ENCODE measurements around the gene OGFOD1.

OGFOD1 gene

GRCh38 chr16:56450986-56451752, at the start of gene OGFOD1, which contains the start of gene NUDT21:
TSS of gene OGFOD1 (plus strand) at chr16:56451554. CDS start at chr16:56451613, 59 bp downstream.
TSS of gene NUDT21 (minus strand) at chr16:56451332. CDS start at chr16:56451202, 130 bp downstream.
- DNase-seq (ENCODE audit: low spot score) = peak; percentile 99

DNA sequence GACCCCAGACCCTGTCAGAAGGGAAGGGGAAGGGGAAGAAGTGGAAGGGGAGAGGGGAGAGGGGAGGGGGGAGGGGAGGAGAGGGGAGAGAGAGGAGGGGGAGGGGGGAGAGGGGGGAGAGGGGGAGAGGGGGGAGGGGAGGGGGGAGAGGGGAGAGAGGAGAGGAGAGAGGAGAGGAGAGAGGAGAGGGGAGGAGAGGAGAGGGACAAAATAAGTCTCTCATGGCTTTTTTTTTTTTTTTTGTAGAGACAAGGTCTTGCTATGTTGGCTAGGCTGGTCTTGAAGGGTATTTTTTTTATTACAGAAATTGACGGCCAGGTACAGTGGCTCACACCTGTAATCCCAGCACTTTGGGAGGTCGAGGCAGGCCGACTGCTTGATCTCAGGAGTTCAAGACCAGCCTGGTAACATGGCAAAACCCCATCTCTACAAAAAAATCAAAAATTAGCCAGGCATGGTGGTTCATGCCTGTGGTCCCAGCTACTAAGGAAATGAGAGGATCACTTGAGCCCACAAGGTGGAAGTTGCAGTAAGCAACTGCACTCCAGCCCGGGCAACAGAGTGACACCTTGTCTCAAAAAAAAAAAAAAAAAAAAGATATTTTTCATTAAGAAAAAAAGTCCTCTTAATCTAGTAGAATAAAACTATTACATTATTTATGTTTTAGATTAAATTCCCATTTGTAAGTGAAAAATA, 45.2 kb upstream of the OGFOD1 start:
- DNase-seq (ENCODE audit: low spot score) = no peak

- no peak for DNase-seq (ENCODE audit: low spot score)
These were observed 42.8 kb upstream of the OGFOD1 start for GRCh38 chr16:56408379-56409098.

GRCh38 chr16:56409195-56409594, 42.2 kb upstream of the OGFOD1 start:
- no peak for DNase-seq (ENCODE audit: low spot score)

GRCh38 chr16:56411123-56411522, 40.2 kb upstream of the OGFOD1 start:
- no peak for DNase-seq (ENCODE audit: low spot score)

DNA sequence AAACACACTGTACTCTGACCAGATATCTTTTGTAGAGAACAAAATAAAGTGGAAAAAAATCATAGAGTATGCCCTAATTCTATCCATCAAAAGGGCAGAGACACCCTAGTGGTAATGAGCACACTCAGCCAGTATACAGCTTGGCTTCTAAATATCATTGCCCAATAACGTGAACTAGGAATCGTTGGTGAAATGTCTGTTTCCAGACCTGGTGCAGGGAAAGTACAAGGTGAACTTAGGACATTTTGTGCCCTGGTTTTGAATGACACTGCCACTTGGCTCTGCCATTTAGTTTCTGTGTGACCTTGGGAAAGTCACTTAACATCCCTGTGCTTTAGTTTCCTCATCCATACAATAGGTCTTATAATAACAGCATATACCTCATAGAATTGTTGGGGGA, 39.7 kb upstream of the OGFOD1 start:
- no peak for DNase-seq (ENCODE audit: low spot score)

DNA sequence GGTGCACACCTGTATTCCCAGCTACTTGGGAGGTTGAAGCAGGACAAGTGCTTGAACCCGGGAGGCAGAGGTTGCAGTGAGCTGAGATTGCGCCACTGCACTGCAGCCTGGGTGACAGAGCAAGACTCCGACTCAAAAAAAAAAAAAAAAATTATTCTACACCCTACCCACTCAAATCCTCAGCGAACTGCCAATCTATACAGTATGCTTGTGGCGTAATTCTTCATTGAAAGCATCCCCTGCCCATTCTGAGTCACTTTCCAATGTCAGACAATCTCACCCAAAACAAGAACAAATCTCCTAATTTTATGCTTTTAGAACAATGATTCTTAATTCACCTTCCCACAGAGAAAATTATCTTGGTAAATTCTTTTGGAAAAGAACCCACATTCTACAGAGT, 38.0 kb upstream of the OGFOD1 start:
- no peak for DNase-seq (ENCODE audit: low spot score)

DNA sequence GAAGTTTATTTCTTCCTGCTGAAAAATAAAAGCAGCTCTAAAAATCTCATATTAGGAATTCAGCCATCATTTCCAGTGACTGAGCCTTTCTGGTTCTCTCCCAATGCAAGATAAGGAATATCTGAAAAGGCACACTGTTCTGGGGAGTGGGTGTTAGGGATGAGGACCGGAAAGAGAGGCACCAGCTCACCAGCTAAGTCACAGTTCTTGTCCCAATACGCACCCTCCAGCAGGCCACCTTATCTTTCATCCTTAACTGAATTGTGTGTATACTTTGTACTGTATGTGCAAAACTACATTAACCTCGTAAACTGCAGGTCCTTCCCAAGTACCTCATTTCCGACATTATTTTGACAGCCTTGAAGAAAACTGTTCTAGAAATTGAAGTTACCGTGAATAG, 37.0 kb upstream of the OGFOD1 start:
- no peak for DNase-seq (ENCODE audit: low spot score)

DNA sequence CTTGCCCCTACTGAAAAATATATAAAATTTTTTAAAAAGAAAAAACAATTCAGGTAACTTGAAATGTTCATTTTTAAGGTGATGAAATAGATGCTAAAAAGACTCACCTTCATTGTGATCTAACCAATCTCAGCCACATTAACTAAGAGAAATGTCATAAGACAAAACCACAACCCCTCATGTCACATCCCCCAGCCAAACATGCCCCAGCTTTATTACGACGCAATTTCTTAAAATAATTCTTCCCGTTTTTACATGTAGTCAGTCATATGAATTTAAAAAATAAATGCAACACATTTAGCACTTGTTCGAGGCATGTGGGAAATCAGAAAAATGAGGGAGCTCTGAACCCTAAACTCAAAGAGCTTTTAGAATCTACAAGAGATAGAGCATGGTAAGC, 35.5 kb upstream of the OGFOD1 start:
- no peak for DNase-seq (ENCODE audit: low spot score)

GRCh38 chr16:56417138-56417537, 34.2 kb upstream of the OGFOD1 start:
- no peak for DNase-seq (ENCODE audit: low spot score)

DNA sequence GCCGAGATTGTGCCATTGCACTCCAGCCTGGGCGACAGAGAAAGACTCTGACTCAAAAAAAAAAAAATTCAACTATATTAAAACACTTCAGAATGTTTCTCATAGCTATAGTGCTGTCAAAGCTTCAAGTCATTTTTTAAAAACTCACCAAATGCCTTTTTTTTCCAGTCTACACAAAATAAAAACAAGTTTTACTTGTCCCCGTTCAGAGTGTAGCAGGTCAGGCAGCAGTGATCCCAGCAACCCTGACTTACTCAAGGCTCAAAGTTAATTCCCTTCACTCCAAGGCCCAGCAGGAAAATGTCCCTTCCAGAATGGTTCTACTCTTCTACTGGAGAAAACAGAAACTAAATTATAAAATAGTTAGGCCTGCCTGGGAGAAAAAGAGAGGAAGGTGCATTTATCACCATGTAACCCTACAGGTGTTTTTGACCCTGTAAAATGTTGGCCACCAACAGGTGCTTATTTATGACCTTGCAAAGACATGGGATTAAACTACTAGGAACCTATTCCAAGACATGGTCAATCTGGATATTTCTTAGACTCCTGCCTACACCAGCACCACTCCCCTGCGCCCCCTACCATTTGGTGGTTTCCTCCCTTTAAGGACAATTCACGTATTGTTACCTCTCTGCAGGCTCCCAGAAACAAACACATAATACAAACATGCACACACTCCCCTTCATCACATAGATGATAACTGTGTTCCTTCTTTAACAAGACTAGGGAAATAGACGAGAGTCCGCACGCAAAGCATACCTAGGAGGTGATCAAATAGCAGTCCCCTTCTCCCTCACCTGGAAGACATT, 31.4 kb upstream of the OGFOD1 start:
- no peak for DNase-seq (ENCODE audit: low spot score)

DNA sequence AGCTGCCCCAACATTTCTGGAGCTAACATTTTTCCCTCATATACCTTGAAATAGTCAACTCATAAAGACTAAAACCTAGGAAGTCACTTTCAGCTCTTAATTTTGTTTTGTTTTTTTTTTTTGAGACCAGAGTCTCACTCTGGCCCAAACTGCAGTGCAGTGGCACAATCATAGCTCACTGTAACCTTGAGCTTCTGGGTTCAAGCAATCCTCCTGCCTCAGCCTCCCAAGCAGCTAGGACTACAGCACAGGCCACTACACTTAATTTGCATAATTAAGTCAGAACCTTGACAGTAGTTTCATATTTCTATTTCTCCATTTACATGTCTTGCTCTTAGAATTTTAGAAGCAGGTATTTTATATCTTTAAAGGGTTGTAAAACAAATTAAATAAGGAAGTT, 30.7 kb upstream of the OGFOD1 start:
- DNase-seq (ENCODE audit: low spot score) = no peak

DNA sequence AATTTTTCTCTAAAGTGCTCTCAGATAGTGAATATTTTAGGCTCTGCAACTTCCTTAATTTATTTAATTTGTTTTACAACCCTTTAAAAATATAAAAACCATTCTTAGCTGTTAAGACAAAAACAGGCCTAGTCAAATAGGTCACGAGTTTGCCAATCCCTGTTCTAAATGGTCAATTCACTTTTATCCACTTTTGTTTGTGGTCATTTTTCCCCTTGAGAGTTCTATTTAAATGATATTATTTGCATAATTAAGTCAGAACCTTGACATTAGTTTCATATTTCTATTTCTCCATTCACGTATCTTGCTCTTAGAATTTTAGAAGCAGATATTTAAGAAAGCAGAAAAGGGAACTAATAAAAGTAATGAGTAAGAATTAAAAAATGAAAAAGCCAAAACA, 30.0 kb upstream of the OGFOD1 start:
- DNase-seq (ENCODE audit: low spot score) = no peak

- DNase-seq (ENCODE audit: low spot score) = no peak
These were observed 29.2 kb upstream of the OGFOD1 start for GRCh38 chr16:56421976-56422669.

DNA sequence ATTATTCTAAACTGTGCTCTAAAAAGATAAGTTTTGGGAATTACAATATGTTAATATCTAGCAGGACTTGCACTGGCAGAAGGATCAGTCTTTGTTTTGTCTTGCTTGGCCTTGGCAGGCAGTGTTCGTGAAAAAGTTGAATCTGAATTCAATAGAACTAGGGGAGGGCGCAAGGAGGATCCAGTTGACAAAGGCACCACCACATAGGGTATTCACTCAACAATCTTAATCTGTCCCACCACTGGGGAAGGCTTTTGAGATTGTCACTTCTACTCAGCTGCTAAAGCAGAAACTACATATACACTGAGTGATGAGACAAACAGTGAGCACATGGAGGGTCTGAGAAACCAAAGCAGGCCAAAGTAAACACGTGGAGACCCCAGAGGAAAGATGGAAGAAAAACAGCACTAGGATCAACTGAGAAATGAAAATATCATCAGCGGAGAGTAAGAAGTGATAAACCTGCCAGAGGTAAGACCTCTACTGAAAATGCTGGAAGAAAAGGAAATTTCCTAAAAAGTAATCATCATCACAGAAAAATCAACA, 28.4 kb upstream of the OGFOD1 start:
- no peak for DNase-seq (ENCODE audit: low spot score)

- DNase-seq (ENCODE audit: low spot score) = no peak
These were observed 27.6 kb upstream of the OGFOD1 start for GRCh38 chr16:56423584-56424403.

DNA sequence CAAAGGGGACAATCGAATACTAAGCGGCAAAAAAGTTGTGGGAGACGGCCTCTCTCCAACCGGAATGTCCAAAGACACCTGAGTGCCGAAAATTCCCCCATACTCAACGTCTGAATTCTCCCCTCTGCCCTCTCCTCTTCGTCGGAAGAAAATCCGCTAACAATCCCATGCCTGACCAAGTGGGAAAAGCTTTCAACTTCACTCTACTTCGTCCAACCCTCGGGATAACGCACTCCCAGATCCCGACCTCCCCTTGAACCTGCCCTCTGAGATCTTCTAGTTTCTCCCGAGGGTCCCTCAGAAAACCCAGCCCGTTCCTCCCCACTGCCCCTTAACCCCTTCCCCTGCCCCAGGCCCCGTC, 27.0 kb upstream of the OGFOD1 start:
- DNase-seq (ENCODE audit: low spot score) = no peak

DNA sequence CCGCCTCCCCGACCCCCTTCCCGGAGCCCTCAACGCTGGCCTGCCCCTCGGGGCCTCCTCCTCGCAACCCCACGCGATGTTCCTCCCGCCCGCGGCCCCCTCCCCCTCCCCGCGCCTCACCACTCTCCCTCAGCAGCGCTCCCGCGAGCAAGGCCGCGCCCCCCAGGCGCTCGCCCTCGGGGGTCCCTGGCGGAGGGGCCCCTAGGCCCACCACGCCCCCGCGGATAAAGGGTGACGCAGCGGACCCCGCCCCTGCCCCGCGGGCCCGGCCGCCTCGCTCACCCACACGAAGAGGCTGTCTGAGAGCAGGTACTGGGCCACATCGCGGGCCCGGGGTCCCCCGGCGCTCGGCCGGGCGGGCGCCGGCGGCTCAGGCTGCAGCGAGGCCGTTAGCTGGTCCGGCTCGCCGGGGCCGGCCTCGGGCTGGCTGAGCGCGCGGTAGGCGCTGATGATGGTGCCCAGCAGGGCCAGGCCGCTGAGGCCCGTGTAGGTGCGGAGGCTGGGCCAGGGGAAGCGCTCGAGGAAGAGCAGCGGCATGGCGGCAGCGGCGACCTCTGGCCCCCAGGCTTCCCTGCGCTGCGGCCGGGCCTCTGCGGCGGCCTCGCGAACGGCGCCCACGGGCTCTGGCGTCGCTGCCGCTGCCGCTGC, 26.4 kb upstream of the OGFOD1 start:
- peak; percentile 19 for DNase-seq (ENCODE audit: low spot score)

DNA sequence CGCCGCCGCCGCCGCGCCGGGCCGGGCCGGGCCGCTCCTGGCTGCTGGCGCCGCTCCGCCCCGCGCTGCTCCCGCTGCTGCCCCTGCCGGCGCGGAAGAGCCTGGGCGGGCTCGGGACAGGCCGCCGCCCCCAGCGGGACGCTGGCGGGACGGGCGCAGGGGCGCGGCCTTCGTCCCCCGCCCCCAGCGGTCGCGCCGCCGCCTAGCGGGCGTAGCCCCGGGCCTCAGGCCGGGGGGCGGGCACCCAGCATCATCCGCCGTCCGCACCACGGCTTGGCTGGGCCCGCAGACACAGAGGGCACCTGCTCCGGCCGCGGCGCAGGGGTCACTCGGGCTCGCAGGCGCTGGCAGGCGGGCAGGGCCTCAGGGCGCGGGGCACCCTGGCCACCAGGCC, 25.9 kb upstream of the OGFOD1 start, which contains the start of gene AMFR:
AMFR (minus strand) TSS at position 107 of the 394 bp plus-strand sequence. CDS start 218 bp downstream, outside the sequence.
- peak; percentile 86 for DNase-seq (ENCODE audit: low spot score)

DNA sequence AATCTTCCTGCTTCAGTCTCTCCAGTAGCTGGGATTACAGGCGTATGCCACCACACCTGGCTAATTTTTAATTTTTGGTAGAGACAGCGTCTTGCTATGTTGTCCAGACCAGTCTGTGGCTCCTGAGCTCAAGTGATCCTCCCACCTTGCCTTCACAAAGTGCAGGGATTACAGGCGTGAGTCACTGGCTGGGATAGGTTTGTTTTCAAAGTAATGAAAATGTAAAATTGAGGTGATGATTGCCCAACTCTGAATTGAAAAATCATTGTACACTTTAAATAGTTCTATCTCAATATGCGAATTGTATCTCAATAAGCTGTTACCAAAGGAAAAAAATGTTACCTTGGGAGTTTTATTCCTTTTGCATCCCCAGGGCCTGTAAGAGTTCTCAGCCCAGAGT, 24.8 kb upstream of the OGFOD1 start:
- DNase-seq (ENCODE audit: low spot score) = no peak

Data from RKO (cell line).